GM12874 (cell line): ENCODE measurements around the gene NDC80.

Experiments
- TF ChIP-seq, protein P1 (sequence below): IDR thresholded peaks from 2 replicates; pipeline ENCODE4 v1.5.1; 2011; ENCODE audit warnings: low read depth, mild to moderate bottlenecking, control low read depth, low read length, moderate library complexity; ENCODE audit not compliant: insufficient read depth

NDC80 gene

DNA sequence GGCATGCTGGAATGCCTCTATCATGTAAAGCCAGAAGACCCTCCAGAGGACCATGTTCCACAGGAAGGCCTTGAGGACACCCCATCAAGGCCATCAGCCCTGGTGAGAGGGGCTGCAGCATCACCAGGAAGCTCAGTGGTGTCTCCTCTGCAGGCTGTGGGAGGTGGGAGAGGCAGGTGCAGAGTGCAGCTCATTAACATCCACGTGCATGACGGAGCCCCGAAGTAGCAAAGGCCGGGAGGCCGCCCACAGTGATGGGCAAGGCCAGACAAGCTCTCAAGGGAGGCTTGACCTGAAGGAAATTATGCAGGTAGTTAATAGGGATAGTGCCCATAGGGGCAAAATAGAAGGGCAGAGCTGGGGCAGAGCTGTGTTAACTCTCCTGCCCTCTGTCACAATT, 53.9 kb downstream of the NDC80 start:
- TF ChIP-seq, protein P1, sequence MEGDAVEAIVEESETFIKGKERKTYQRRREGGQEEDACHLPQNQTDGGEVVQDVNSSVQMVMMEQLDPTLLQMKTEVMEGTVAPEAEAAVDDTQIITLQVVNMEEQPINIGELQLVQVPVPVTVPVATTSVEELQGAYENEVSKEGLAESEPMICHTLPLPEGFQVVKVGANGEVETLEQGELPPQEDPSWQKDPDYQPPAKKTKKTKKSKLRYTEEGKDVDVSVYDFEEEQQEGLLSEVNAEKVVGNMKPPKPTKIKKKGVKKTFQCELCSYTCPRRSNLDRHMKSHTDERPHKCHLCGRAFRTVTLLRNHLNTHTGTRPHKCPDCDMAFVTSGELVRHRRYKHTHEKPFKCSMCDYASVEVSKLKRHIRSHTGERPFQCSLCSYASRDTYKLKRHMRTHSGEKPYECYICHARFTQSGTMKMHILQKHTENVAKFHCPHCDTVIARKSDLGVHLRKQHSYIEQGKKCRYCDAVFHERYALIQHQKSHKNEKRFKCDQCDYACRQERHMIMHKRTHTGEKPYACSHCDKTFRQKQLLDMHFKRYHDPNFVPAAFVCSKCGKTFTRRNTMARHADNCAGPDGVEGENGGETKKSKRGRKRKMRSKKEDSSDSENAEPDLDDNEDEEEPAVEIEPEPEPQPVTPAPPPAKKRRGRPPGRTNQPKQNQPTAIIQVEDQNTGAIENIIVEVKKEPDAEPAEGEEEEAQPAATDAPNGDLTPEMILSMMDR = no peak

DNA sequence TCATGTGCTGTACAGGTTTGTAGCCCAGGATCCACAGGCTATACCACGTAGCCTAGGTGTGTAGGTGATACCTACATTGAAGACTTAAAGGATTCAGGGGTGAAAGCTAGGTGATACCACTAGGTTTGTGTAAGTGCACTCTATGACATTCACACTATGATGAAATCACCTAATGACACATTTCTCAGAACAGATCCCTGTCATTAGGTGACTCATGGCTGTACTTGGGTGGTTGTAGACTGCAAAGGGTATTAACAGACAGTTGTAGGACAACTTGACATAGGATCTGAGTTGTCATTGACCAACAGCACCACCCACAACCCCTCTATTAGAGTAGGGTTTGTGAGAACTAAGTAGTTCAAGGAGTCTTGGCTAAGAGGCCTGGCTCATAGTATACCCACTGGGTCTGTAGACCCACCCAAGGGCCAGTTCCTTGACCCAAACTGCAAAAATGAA, 56.5 kb downstream of the NDC80 start:
- TF ChIP-seq, protein P1 = no peak

DNA sequence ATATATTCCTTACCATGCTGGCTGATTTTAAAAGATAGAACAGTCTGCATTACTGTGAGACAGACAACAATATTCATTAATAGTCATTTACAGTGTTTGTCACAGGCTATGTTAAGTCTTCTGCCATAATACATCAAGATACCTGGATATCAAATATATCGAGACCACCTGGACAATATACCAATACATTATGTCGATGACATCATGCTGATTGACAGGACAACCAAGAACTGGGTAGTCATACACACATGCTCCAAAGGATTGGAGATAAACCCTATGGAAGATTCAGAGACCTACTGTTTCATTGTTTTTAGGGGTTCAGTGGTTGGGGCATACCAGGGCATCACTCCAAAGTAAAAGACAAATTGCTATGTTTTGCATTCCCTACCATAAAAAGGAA, 57.6 kb downstream of the NDC80 start:
- TF ChIP-seq, protein P1 = no peak

DNA sequence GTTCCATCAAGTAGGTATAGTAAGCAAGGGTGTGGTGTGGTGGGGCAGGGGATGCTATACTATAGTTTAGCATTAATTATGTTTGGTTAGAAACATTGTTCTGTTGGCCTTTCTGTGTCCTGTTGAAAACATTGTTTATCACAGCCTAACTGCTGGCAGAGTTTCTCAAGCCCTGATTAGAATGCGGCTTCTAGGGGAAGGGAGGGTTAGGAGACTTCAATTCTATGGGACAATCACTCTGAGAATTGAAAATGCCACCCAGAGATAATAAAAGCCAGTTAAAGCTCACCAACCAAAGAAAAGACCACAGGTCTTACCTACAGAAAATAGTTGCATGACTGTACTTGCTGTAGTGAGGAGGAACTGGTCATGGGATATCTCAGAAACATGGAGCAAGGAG, 64.2 kb downstream of the NDC80 start:
- TF ChIP-seq, protein P1 = no peak

DNA sequence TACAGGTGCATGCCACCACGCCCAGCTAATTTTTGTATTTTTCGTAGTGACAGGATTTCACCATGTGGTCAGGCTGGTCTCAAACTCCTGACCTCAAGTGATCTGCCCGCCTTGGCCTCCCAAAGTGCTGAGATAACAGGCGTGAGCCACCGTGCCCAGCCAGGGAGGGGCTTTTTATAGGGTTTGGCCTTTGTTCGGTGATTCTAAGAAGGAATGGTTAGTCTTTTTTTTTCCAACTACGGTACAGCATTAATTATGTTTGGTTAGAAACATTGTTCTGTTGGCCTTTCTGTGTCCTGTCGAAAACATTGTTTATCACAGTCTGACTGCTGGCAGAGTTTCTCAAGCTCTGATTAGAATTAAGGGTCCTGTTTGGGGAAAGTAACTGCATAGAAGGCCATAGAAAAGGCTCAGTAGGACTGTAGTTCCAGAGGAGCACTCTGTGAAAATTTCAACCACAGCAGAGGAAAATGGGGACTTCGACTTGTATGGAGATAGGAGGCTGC, 64.8 kb downstream of the NDC80 start:
- TF ChIP-seq, protein P1 = no peak

DNA sequence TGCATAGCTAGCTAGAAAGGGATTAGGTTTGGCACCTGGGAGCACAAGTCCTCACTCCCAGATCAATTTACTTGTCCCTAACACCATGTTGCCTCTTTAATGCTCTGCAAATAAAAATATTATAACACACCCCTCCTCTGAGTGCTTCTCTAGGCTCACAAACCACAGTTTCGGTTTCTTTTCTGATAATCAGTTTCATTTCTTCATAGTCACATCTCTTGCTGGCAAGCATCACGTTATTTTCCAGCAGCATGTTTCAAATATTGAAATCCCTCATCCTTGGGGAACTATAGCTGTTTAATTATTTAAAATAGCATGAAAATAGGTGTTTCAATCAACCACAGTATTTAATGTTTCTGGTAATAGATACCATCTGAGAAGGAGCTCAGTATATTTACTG, 70.3 kb downstream of the NDC80 start:
- TF ChIP-seq, protein P1 = no peak

DNA sequence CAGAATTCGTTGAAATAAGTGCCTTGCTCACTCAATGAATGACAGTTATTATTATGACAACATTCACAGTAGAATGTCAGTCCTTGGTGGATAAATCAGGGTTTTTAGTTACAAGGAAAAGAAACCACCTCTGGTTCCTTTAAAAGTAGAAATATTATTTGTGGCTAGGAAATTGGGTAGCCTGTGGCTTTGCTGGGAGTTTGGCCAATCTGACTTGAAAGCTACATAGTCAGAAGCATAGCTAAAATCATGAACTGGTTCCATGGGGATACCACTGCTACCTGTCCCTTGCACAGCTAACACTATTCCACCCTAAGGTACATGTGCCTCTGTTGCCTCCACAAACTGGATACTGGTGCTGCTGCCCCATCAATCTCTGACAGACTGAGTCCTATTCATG, 71.4 kb downstream of the NDC80 start:
- TF ChIP-seq, protein P1 = no peak
